ENCODE measurements around the gene BANP. TPM values are rescaled to one million over a fixed set of nuclear protein-coding genes. Genes with fewer than 3 reads are reported as not detected.
"Not testable (repeated sequence)": the region's sequence is repeated elsewhere in the genome, so short reads cannot be mapped to it uniquely, and the experiment has no call there.

BANP gene
- total RNA-seq, 1 experiment from 2014 or later, result 34.5 TPM

DNA sequence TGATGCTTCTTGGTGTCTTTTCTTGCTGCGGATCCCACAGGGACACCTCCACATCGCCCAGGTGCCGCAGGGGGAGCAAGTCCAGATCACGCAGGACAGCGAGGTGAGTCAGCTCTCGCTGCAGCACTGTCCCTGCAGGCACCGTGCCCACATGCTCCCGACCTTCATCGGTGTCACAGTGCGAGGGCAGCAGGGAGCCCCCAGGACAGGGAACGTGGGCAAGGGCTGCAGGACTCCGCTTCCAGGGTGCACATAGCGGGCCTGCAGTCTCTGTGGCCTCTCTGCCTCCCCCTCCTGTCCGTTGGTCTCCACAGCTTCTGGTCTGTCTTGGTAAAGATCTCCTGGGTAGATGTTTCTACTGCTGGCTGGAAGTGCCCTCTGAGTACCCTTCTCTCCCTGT, 84.1 kb downstream of the BANP start (continued):
- TF ChIP-seq AFF4 (CRISPR knock-in tag; IDR thresholded peaks at IDR 0.05; ENCODE audit: borderline replicate concordance), result no peak

DNA sequence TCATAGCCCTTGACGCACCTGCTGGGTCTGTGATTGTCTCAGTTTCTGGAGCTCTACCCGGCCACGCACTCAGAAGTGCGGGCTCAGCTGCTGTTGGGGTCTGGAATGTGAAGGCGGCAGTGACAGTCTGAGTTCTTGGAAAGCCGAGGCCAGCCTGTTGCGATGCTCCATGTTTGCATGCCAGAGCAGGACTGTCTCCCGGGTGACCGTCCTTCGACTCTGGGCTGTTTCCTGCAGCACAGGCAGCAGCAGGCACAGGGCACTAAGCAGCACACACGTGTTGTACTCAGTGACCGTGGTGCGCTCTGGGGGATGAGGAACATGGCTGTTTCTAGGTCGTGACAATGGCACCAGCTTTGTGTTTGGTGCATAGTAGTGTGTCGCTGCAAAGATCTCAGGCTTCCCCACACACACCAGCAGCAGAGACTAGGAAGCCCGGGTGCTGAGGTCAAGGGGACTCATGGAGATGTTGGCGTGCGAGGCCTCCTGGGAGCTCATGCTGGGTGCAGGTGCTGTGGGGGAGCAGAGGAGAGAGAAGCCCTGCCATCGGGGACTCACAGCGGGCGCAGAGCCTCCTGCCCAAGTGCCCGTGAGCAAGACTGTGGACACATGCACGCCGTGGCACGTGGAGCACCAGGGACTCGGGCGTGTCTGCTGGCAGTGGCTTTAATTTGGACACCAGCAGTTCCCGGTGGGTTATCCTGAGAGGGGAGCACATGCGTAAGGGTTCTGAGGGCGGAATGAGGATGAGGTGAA, 84.8 kb downstream of the BANP start:
- Mint-ChIP-seq H3K27ac (peak overlapping the region; percentile 14; the same call in 1 of the 2 replicates), H3K36me3 (peaks cover 36% of the 10 kb centered on the region)
- DNase-seq (ENCODE audit: low spot score); POLR2A ChIA-PET; H3K4me1 Mint-ChIP-seq; H3K9me3 Mint-ChIP-seq; ATAC-seq; H3K27me3 Mint-ChIP-seq (ENCODE audit: low read depth); H3K4me3 Mint-ChIP-seq; CTCF ChIA-PET: not testable (repeated sequence)

- DNase-seq (ENCODE audit: low spot score); H3K27me3 Mint-ChIP-seq (ENCODE audit: low read depth); H3K4me3 Mint-ChIP-seq; POLR2A ChIA-PET; CTCF ChIA-PET; H3K9me3 Mint-ChIP-seq; H3K4me1 Mint-ChIP-seq; ATAC-seq: not testable (repeated sequence)
- H3K27ac Mint-ChIP-seq, result peak overlapping the region; percentile 14; the same call in 1 of the 2 replicates
- peaks cover 36% of the 10 kb centered on the region for H3K36me3 Mint-ChIP-seq
Measured at GRCh38 chr16:88036640-88036996, 85.4 kb downstream of the BANP start.

- peaks cover 34% of the 10 kb centered on the region for H3K36me3 Mint-ChIP-seq
- POLR2A ChIA-PET; DNase-seq (ENCODE audit: low spot score); H3K4me3 Mint-ChIP-seq; H3K9me3 Mint-ChIP-seq; H3K27me3 Mint-ChIP-seq (ENCODE audit: low read depth); H3K27ac Mint-ChIP-seq; CTCF ChIA-PET; ATAC-seq; H3K4me1 Mint-ChIP-seq: not testable (repeated sequence)
Measured at GRCh38 chr16:88037359-88037758, 86.1 kb downstream of the BANP start.

GRCh38 chr16:88037876-88038525, 86.8 kb downstream of the BANP start:
- DNase-seq (ENCODE audit: low spot score); H3K27me3 Mint-ChIP-seq (ENCODE audit: low read depth); H3K27ac Mint-ChIP-seq; H3K4me1 Mint-ChIP-seq; ATAC-seq; POLR2A ChIA-PET; CTCF ChIA-PET; H3K4me3 Mint-ChIP-seq; H3K9me3 Mint-ChIP-seq: not testable (repeated sequence)
- H3K36me3 Mint-ChIP-seq, result peaks cover 31% of the 10 kb centered on the region

GRCh38 chr16:88038526-88038908, 87.3 kb downstream of the BANP start:
- H3K36me3 Mint-ChIP-seq, result peaks cover 30% of the 10 kb centered on the region
- H3K4me1 Mint-ChIP-seq; POLR2A ChIA-PET; H3K27me3 Mint-ChIP-seq (ENCODE audit: low read depth); DNase-seq (ENCODE audit: low spot score); H3K4me3 Mint-ChIP-seq; ATAC-seq; CTCF ChIA-PET; H3K9me3 Mint-ChIP-seq: not testable (repeated sequence)
- peak overlapping the region; percentile 63; the same call in 1 of the 2 replicates for H3K27ac Mint-ChIP-seq

DNA sequence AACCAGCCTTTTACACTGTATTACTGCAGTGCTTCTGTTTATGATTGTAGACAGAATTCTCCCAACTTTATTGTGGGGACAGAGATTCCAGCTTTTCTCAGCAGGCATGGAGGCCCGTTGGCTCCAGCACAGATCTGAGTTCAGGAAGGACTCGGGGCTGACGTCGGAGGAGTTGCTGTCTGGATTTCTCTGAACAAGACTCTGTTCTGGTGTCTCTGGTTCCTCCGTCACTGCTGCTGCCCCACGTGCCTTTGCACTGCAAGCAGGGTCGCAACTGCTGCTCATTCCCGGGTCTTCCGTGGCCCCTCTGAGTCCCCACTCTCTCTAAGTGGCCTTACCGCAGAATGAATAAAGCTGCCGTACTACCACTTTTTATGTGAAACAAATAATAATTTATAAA, 88.4 kb downstream of the BANP start:
- peaks cover 25% of the 10 kb centered on the region for H3K36me3 Mint-ChIP-seq
- ChIA-PET POLR2A (no interaction called here), CTCF (no interaction called here)
- no peak overlapping the region for H3K4me3 Mint-ChIP-seq
- ATAC-seq (no peak), DNase-seq (ENCODE audit: low spot score) (no peak)
- H3K4me1 Mint-ChIP-seq, result no peaks in the 10 kb centered on the region
- H3K27me3 Mint-ChIP-seq (ENCODE audit: low read depth), result no peaks in the 10 kb centered on the region
- H3K9me3 Mint-ChIP-seq, result no peaks in the 10 kb centered on the region
- no peak for TF ChIP-seq ERG (CRISPR knock-in tag; IDR thresholded peaks at IDR 0.05)
- H3K27ac Mint-ChIP-seq, result no peak overlapping the region

DNA sequence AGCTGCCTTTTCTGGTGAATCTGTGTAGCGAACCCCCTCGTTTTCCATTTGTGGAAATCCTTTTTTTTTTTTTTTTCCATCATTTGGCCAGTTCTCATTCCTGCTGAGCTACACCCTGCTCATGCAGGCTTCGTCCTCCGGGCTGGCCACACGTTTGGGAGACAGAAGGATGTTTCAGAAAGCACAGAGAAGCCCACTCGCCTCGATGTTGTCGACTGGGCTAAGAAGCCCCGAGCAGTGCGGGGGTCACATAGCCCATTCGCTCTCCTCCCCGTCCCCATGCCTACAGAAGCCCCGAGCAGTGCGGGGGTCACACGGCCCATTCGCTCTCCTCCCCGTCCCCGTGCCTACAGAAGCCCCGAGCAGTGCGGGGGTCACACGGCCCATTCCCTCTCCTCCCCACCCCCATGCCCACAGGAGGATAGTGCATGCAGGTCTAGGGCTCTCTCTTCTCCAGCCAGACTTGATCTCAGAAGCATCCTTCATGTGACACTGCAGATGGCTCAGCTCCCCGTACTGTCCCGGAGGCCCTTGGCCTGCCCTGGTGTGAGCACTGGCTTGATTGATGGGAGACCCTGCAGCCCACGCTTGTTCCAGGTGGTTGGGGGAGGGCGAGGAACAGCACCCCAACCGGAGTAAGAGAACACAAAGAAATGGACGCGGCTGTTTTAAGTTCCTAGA, 89.1 kb downstream of the BANP start:
- Mint-ChIP-seq H3K27ac (0 out of 2 replicates have a peak overlapping the region, but pooled peaks have one; percentile 19), H3K36me3 (peaks cover 18% of the 10 kb centered on the region)
- H3K4me3 Mint-ChIP-seq; H3K27me3 Mint-ChIP-seq (ENCODE audit: low read depth); POLR2A ChIA-PET; CTCF ChIA-PET; ATAC-seq; H3K4me1 Mint-ChIP-seq; H3K9me3 Mint-ChIP-seq; DNase-seq (ENCODE audit: low spot score): not testable (repeated sequence)

GRCh38 chr16:88040877-88041244, 89.6 kb downstream of the BANP start:
- H3K4me1 Mint-ChIP-seq; ATAC-seq; DNase-seq (ENCODE audit: low spot score); H3K4me3 Mint-ChIP-seq; CTCF ChIA-PET; POLR2A ChIA-PET; H3K27me3 Mint-ChIP-seq (ENCODE audit: low read depth); H3K27ac Mint-ChIP-seq; H3K9me3 Mint-ChIP-seq: not testable (repeated sequence)
- peaks cover 12% of the 10 kb centered on the region for H3K36me3 Mint-ChIP-seq

DNA sequence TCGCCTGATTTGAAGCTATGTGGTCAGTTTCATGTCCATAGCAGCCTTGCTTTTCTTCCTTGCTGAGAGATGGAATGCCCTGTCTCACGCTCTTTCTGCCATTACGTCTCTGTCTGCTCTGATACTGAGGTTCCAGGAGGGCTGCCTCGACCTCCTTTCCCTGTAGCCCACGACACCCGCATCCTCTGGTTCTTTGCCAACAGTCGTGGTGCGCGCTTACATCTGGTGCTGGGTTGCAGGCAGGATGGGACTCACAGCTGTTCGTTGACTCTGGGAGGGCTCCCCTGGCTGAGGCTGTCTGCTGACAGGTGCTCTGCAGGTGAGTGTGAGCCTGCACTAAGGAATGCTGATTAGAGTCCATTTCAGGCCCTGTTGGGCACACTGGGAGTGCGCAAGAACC, 90.3 kb downstream of the BANP start:
- ATAC-seq; H3K4me1 Mint-ChIP-seq; H3K36me3 Mint-ChIP-seq; H3K4me3 Mint-ChIP-seq; H3K27me3 Mint-ChIP-seq (ENCODE audit: low read depth); DNase-seq (ENCODE audit: low spot score); H3K9me3 Mint-ChIP-seq; POLR2A ChIA-PET; H3K27ac Mint-ChIP-seq; CTCF ChIA-PET: not testable (repeated sequence)

Measured in WTC11 (cell line).